Caco-2 (cell line): ENCODE measurements around the gene SMYD1. TPM values are rescaled to one million over a fixed set of nuclear protein-coding genes. Genes with fewer than 3 reads are reported as not detected.

Source experiments
- BruUV-seq: library from RNA; stranded (reverse); fragments of 400-500 nt; replicated peaks from 2 replicates; lab custom pipeline; 2021; lab: Mats Ljungman, UMichigan
- CTCF ChIA-PET: fragments of 300-600 bp; sonication (Branson Sonifier 250); formaldehyde crosslinking; loops from one replicate; lab custom pipeline; 2022; ENCODE audit warnings: antibody characterized with exemption; lab: Charles Lee
- POLR2A ChIA-PET: fragments of 300-600 bp; sonication (Branson Sonifier 250); formaldehyde crosslinking; loops from one replicate; lab custom pipeline; 2022; ENCODE audit warnings: antibody characterized with exemption; lab: Charles Lee
- DNase-seq, 2 experiments: peaks; one replicate each; pipeline versions ENCODE4 v3.0.0 to v3.0.0-alpha.2; 2020 to 2022
- H3K27me3 ChIP-seq: replicated peaks from 2 replicates; pipeline ENCODE4 v1.6.0; 2011; ENCODE audit warnings: low read length; ENCODE audit not compliant: control insufficient read depth, insufficient read depth
- H3K36me3 ChIP-seq: 2 replicates; pipeline ENCODE4 v1.5.1; 2011; ENCODE audit warnings: low read length; ENCODE audit not compliant: control insufficient read depth, insufficient read depth
- H3K4me1 ChIP-seq: fragments of 250-450 bp; sonication (Bioruptor Pico); 2 replicates; pipeline ENCODE4 v1.5.1; 2020; ENCODE audit warnings: mild to moderate bottlenecking
- H3K4me3 ChIP-seq: 2 replicates; pipeline ENCODE4 v1.5.1; 2011; ENCODE audit warnings: low read depth, mild to moderate bottlenecking, control low read depth, low read length
- H3K9me3 ChIP-seq: fragments of 250-450 bp; sonication (Bioruptor Pico); 2 replicates; pipeline ENCODE4 v1.5.1; 2020; ENCODE audit warnings: mild to moderate bottlenecking, moderate library complexity
- H3K27ac Mint-ChIP-seq: one replicate; pipeline ENCODE4 v1.8.0; 2022; ENCODE audit warnings: mixed read lengths; ENCODE audit not compliant: unreplicated experiment
- H3K27me3 Mint-ChIP-seq: one replicate; pipeline ENCODE4 v1.8.0; 2022; ENCODE audit warnings: mixed read lengths; ENCODE audit not compliant: insufficient read depth, unreplicated experiment
- H3K36me3 Mint-ChIP-seq: one replicate; pipeline ENCODE4 v1.8.0; 2022; ENCODE audit warnings: mild to moderate bottlenecking, mixed read lengths; ENCODE audit not compliant: insufficient read depth, unreplicated experiment
- H3K4me1 Mint-ChIP-seq: one replicate; pipeline ENCODE4 v1.8.0; 2022; ENCODE audit warnings: low read depth, mixed read lengths; ENCODE audit not compliant: unreplicated experiment
- H3K4me3 Mint-ChIP-seq: one replicate; pipeline ENCODE4 v1.8.0; 2022; ENCODE audit warnings: mild to moderate bottlenecking, moderate library complexity, mixed read lengths; ENCODE audit not compliant: unreplicated experiment
- H3K9me3 Mint-ChIP-seq: one replicate; pipeline ENCODE4 v1.8.0; 2022; ENCODE audit warnings: mixed read lengths; ENCODE audit not compliant: unreplicated experiment
- CTCF ChIP-seq, 2 experiments: fragments of 200-600 bp in 1 of 2; IDR thresholded peaks; 1 replicate in 1 of 2; 2 replicates in 1 of 2; pipeline versions ENCODE4 v1.5.1 to v1.8.0; 2011 to 2022; ENCODE audit warnings: antibody characterized with exemption in 1 of 2, control low read depth in 1 of 2, inconsistent platforms in 1 of 2, low read depth in 1 of 2, low read length in 1 of 2, mild to moderate bottlenecking in 1 of 2, moderate library complexity in 1 of 2; ENCODE audit not compliant: insufficient read depth in 1 of 2, severe bottlenecking in 1 of 2, unreplicated experiment in 1 of 2
- intact Hi-C: fragments of 100-400 bp; cut with micrococcal nuclease; formaldehyde crosslinking; loops from one replicate; pipeline ENCODE4 v1.10.0; 2022; ENCODE audit not compliant: unreplicated experiment
- total RNA-seq: library from RNA; stranded (reverse); gene quantifications from 2 replicates; pipeline ENCODE4 v1.2.3, GENCODE V29; 2022

Gene SMYD1
- total RNA-seq, 1 experiment from 2014 or later: not detected

- H3K4me3 Mint-ChIP-seq: no peak overlapping the region
- CTCF ChIA-PET: no interaction called here
- H3K4me3 ChIP-seq: no peak overlapping the region
- peaks cover 24% of the 10 kb centered on the region for H3K4me1 ChIP-seq
- no peaks in the 10 kb centered on the region for H3K27me3 ChIP-seq
- intact Hi-C loops: no loop called here
- BruUV-seq: no TSS peak
- H3K36me3 Mint-ChIP-seq: no peaks in the 10 kb centered on the region
- H3K27ac Mint-ChIP-seq: no peak overlapping the region
- no peak for TF ChIP-seq CTCF (IDR thresholded peaks at IDR 0.05; ENCODE audit: insufficient read depth in 1 of 2, low read depth in 1 of 2, low read length in 1 of 2, severe bottlenecking in 1 of 2, unreplicated experiment in 1 of 2)
- POLR2A ChIA-PET: no interaction called here
- no peaks in the 10 kb centered on the region for H3K27me3 Mint-ChIP-seq
- DNase-seq: no peak
- no peaks in the 10 kb centered on the region; the same call in 1 of the 2 replicates for H3K36me3 ChIP-seq
- peaks cover 37% of the 10 kb centered on the region for H3K9me3 Mint-ChIP-seq
- peaks cover 13% of the 10 kb centered on the region for H3K4me1 Mint-ChIP-seq
- H3K9me3 ChIP-seq: peaks cover 32% of the 10 kb centered on the region
These were observed 81.4 kb downstream of the SMYD1 start for GRCh38 chr2:88148929-88149438.

GRCh38 chr2:88159481-88159880 lies 91.9 kb downstream of the SMYD1 start:
- no peaks in the 10 kb centered on the region for H3K9me3 Mint-ChIP-seq
- Histone ChIP-seq H3K9me3 (no peaks in the 10 kb centered on the region), H3K4me3 (no peak overlapping the region), H3K4me1 (no peaks in the 10 kb centered on the region), H3K27me3 (no peaks in the 10 kb centered on the region), H3K36me3 (no peaks in the 10 kb centered on the region)
- no peak for TF ChIP-seq CTCF (IDR thresholded peaks at IDR 0.05; ENCODE audit: insufficient read depth in 1 of 2, low read depth in 1 of 2, low read length in 1 of 2, severe bottlenecking in 1 of 2, unreplicated experiment in 1 of 2)
- BruUV-seq: no TSS peak
- no peak for DNase-seq
- no peaks in the 10 kb centered on the region for H3K36me3 Mint-ChIP-seq
- POLR2A ChIA-PET: no interaction called here
- CTCF ChIA-PET: interaction anchor here (0.6 to 3.1 kb wide), 8 partner anchors 10 to 105 kb away, joined by 3 to 146 read pairs (median 4); partner anchors contain the start of genes FABP1 and THNSL2
- H3K27me3 Mint-ChIP-seq: no peaks in the 10 kb centered on the region
- H3K27ac Mint-ChIP-seq: no peak overlapping the region
- no peak overlapping the region for H3K4me3 Mint-ChIP-seq
- no peaks in the 10 kb centered on the region for H3K4me1 Mint-ChIP-seq
- intact Hi-C loops: loop anchor here (1.0 kb wide), 1 partner anchor 143 kb away; the partner anchor contains the start of gene RNU2-63P

- H3K4me1 ChIP-seq: no peaks in the 10 kb centered on the region
- TF ChIP-seq CTCF (IDR thresholded peaks at IDR 0.05; ENCODE audit: insufficient read depth in 1 of 2, low read depth in 1 of 2, low read length in 1 of 2, severe bottlenecking in 1 of 2, unreplicated experiment in 1 of 2): peak; percentile 87 to 89
- H3K36me3 ChIP-seq: no peaks in the 10 kb centered on the region
- H3K27me3 ChIP-seq: no peaks in the 10 kb centered on the region
- BruUV-seq: no TSS peak
- no peaks in the 10 kb centered on the region for H3K36me3 Mint-ChIP-seq
- no peak overlapping the region for H3K4me3 ChIP-seq
- no peak overlapping the region for H3K4me3 Mint-ChIP-seq
- no peaks in the 10 kb centered on the region for H3K9me3 ChIP-seq
- H3K4me1 Mint-ChIP-seq: no peaks in the 10 kb centered on the region
- H3K27ac Mint-ChIP-seq: no peak overlapping the region
- intact Hi-C loops: loop anchor here (1.0 kb wide), 4 partner anchors 27 to 144 kb away; partner anchors contain the start of genes FABP1 and RNU2-63P
- ChIA-PET POLR2A (interaction anchor here (0.7 kb wide), 1 partner anchor 99 kb away, joined by 3 read pairs; no protein-coding TSS in a partner anchor), CTCF (interaction anchor here (0.6 to 3.1 kb wide), 8 partner anchors 10 to 100 kb away, joined by 3 to 146 read pairs (median 4); partner anchors contain the start of genes FABP1 and THNSL2)
- no peaks in the 10 kb centered on the region for H3K27me3 Mint-ChIP-seq
- peak; percentile 73 to 76 for DNase-seq
- H3K9me3 Mint-ChIP-seq: no peaks in the 10 kb centered on the region
These were observed 92.4 kb downstream of the SMYD1 start for GRCh38 chr2:88159955-88160415.
